Kidney epithelial cell (primary cell): ENCODE data around the gene TOMM20. TPM values are rescaled to one million over a fixed set of nuclear protein-coding genes. Genes with fewer than 3 reads are reported as not detected.

ENCODE experiments used
- DNase-seq: peaks from one replicate; pipeline ENCODE4 v3.0.0-alpha.2; 2010; ENCODE audit warnings: low read depth
- H3K27me3 ChIP-seq: 2 replicates; pipeline ENCODE4 v1.6.0; 2011; ENCODE audit warnings: low read length; ENCODE audit not compliant: control insufficient read depth, insufficient read depth
- H3K36me3 ChIP-seq: 2 replicates; pipeline ENCODE4 v1.5.1; 2011; ENCODE audit warnings: low read length; ENCODE audit not compliant: control insufficient read depth, insufficient read depth
- H3K4me3 ChIP-seq: 2 replicates; pipeline ENCODE4 v1.5.1; 2011; ENCODE audit warnings: low read depth, mild to moderate bottlenecking, control low read depth, low read length
- total RNA-seq: library from RNA; depleted of rRNA; stranded (reverse); fragments of >200 nt; gene quantifications from 2 replicates; pipeline ENCODE4 v1.2.3, GENCODE V29; 2015
- TF ChIP-seq, protein P1 (sequence below): IDR thresholded peaks from 2 replicates; pipeline ENCODE4 v1.5.1; 2011; ENCODE audit warnings: mild to moderate bottlenecking, moderate library complexity, low read length, control low read depth, inconsistent platforms; ENCODE audit not compliant: insufficient read depth, poor library complexity, severe bottlenecking

The TOMM20 gene
- total RNA-seq, 1 donor from 2014 or later, result 139 TPM

- no peak for DNase-seq
- TF ChIP-seq, protein P1, sequence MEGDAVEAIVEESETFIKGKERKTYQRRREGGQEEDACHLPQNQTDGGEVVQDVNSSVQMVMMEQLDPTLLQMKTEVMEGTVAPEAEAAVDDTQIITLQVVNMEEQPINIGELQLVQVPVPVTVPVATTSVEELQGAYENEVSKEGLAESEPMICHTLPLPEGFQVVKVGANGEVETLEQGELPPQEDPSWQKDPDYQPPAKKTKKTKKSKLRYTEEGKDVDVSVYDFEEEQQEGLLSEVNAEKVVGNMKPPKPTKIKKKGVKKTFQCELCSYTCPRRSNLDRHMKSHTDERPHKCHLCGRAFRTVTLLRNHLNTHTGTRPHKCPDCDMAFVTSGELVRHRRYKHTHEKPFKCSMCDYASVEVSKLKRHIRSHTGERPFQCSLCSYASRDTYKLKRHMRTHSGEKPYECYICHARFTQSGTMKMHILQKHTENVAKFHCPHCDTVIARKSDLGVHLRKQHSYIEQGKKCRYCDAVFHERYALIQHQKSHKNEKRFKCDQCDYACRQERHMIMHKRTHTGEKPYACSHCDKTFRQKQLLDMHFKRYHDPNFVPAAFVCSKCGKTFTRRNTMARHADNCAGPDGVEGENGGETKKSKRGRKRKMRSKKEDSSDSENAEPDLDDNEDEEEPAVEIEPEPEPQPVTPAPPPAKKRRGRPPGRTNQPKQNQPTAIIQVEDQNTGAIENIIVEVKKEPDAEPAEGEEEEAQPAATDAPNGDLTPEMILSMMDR, result no peak
- H3K36me3 ChIP-seq, result peaks cover 1% of the 10 kb centered on the region
- no peaks in the 10 kb centered on the region for H3K27me3 ChIP-seq
- no peak overlapping the region for H3K4me3 ChIP-seq
Observed at GRCh38 chr1:235124665-235125064, 4.0 kb downstream of the TOMM20 start.

- Histone ChIP-seq H3K4me3 (no peak overlapping the region), H3K36me3 (peaks cover 1% of the 10 kb centered on the region), H3K27me3 (no peaks in the 10 kb centered on the region)
- TF ChIP-seq, protein P1, result no peak
- no peak for DNase-seq
Observed at GRCh38 chr1:235124111-235124510, 4.5 kb downstream of the TOMM20 start.

- Histone ChIP-seq H3K4me3 (no peak overlapping the region), H3K36me3 (peaks cover 1% of the 10 kb centered on the region), H3K27me3 (no peaks in the 10 kb centered on the region)
- no peak for DNase-seq
- TF ChIP-seq, protein P1, result no peak
Observed at GRCh38 chr1:235122348-235122747, 6.3 kb downstream of the TOMM20 start.

DNA sequence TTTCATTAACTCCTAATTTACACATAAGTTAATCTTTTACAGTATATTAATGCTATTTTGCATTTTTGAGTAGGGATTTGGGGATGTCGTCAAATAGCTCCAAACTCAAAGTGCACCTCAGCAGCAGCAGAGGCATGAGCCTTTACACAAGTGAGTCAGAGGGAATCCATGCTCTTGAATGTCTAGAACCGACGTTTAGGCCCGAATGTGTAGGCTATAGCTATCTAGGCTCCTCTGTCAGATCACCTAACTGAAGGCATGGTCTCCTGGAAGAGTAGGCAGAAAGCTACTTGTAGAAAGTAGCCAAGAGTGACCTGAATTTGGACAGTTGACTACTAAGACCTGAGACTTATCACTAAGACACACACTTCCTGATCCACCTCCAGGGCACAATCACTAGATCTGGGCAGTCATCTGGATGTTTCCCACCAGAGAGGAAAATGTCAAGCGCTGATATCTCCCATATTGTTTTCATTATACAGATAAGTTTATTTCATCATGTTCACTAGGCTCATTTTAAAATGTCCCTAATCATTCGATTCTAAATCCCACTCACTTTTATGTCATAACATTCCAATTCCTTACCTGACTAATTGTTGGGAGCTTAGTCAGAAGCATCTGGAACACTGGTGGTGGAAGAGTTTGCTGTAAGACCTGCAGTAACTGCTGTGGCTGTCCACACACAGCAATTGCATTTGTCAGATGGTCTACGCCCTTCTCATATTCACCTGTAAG is 15.3 kb downstream of the TOMM20 start:
- DNase-seq, result no peak
- H3K4me3 ChIP-seq, result no peak overlapping the region
- no peaks in the 10 kb centered on the region for H3K27me3 ChIP-seq
- H3K36me3 ChIP-seq, result peaks cover 2% of the 10 kb centered on the region
- TF ChIP-seq, protein P1, result no peak

- Histone ChIP-seq H3K27me3 (no peaks in the 10 kb centered on the region), H3K36me3 (peaks cover 2% of the 10 kb centered on the region), H3K4me3 (no peak overlapping the region)
- DNase-seq, result no peak
- TF ChIP-seq, protein P1, result no peak
Observed at GRCh38 chr1:235112297-235113182, 16.1 kb downstream of the TOMM20 start.
